OCI-LY3 (cell line): Measurements from ENCODE around the gene LSM14A.

Experiments used
- CTCF ChIP-seq: fragments of 200-600, 300-600 bp; sonication (generic); IDR thresholded peaks from 2 replicates; pipeline ENCODE4 v1.5.1; 2014; ENCODE audit warnings: antibody characterized with exemption, low read length, low read depth
- EZH2phosphoT487 ChIP-seq: fragments of 200-600 bp; shearing (Covaris generic); IDR thresholded peaks from 2 replicates; pipeline ENCODE4 v1.6.1; 2018; ENCODE audit warnings: antibody characterized with exemption, mixed run types, low read depth

GRCh38 chr19:34135054-34135800, 37.1 kb upstream of the LSM14A start:
- TF ChIP-seq CTCF: no peak
- no peak for TF ChIP-seq EZH2phosphoT487
